ENCODE data around the gene ZNF628. TPM values are rescaled to one million over a fixed set of nuclear protein-coding genes. Genes with fewer than 3 reads are reported as not detected.

ZNF628 gene
- total and polyA plus RNA-seq, 2 of the 8 experiments (the other 6 are each of a cell fraction or from before 2014, with no cell fraction given) = 1.7 to 10.8 TPM

- TF ChIP-seq ATF2 (IDR thresholded peaks at IDR 0.05; ENCODE audit: low read length) (no peak), SRF (IDR thresholded peaks at IDR 0.05; ENCODE audit: low read depth, low read length) (no peak), POLR2A (IDR thresholded peaks at IDR 0.05; ENCODE audit: control extremely low read depth in 1 of 2, low read depth in 2 of 2, low read length in 2 of 2) (no peak), SIN3A (conservative IDR thresholded peaks at IDR 0.05 in 1 of 2, IDR thresholded peaks at IDR 0.05 in 1 of 2; ENCODE audit: low read depth in 1 of 2, low read length in 2 of 2) (no peak), TBP (IDR thresholded peaks at IDR 0.05; ENCODE audit: low read depth, low read length) (no peak)
Observed at GRCh38 chr19:55435020-55435419, 41.4 kb upstream of the ZNF628 start (continued).
